GM10266 (cell line): Measurements from ENCODE around the gene AGBL4.

Experiments used
- DNase-seq: peaks from one replicate; pipeline ENCODE4 v3.0.0; 2012; ENCODE audit errors: extremely low spot score
- CTCF ChIP-seq: IDR thresholded peaks from 2 replicates; pipeline ENCODE4 v1.5.1; 2012; ENCODE audit warnings: mild to moderate bottlenecking, low read depth; ENCODE audit not compliant: control insufficient read depth, insufficient read depth; ENCODE audit errors: missing control alignments

Gene AGBL4

GRCh38 chr1:48750109-48750508 is 1273.6 kb downstream of the AGBL4 start:
- DNase-seq: no peak
- TF ChIP-seq CTCF: no peak

- DNase-seq: no peak
- no peak for TF ChIP-seq CTCF
These were observed 1274.7 kb downstream of the AGBL4 start for GRCh38 chr1:48749068-48749467.

- DNase-seq: no peak
- no peak for TF ChIP-seq CTCF
These were observed 1276.8 kb downstream of the AGBL4 start for GRCh38 chr1:48746906-48747305.

GRCh38 chr1:48744032-48744431 is 1279.7 kb downstream of the AGBL4 start:
- DNase-seq: no peak

GRCh38 chr1:48743480-48743879 is 1280.3 kb downstream of the AGBL4 start:
- no peak for TF ChIP-seq CTCF
- DNase-seq: no peak

More at GRCh38 chr1:48744032-48744431, 1279.7 kb downstream of the AGBL4 start:
- no peak for TF ChIP-seq CTCF

- no peak for DNase-seq
- no peak for TF ChIP-seq CTCF
These were observed 1282.4 kb downstream of the AGBL4 start for GRCh38 chr1:48741380-48741779.

GRCh38 chr1:48740621-48741020 is 1283.1 kb downstream of the AGBL4 start:
- no peak for DNase-seq
- TF ChIP-seq CTCF: no peak
